ENCODE data around the gene TRPV3.
"Not testable (repeated sequence)": the region's sequence is repeated elsewhere in the genome, so short reads cannot be mapped to it uniquely, and the experiment has no call there.

The TRPV3 gene

GRCh38 chr17:3514873-3515272, 42.7 kb downstream of the TRPV3 start:
- FAIRE-seq = no peak

GRCh38 chr17:3514167-3514566, 43.4 kb downstream of the TRPV3 start:
- FAIRE-seq = not testable (repeated sequence)

GRCh38 chr17:3513305-3514035, 44.1 kb downstream of the TRPV3 start:
- FAIRE-seq = no peak

- no peak for FAIRE-seq
These were observed 45.0 kb downstream of the TRPV3 start for GRCh38 chr17:3512505-3513171.

GRCh38 chr17:3511852-3512504, 45.6 kb downstream of the TRPV3 start:
- no peak for FAIRE-seq

- no peak for FAIRE-seq
These were observed 47.5 kb downstream of the TRPV3 start for GRCh38 chr17:3510090-3510489.

- FAIRE-seq = no peak
These were observed 49.7 kb downstream of the TRPV3 start for GRCh38 chr17:3507869-3508268.

GRCh38 chr17:3507071-3507470, 50.5 kb downstream of the TRPV3 start:
- FAIRE-seq = no peak

GRCh38 chr17:3506054-3506453, 51.6 kb downstream of the TRPV3 start:
- FAIRE-seq = no peak

- no peak for FAIRE-seq
These were observed 52.6 kb downstream of the TRPV3 start for GRCh38 chr17:3505008-3505407.

GRCh38 chr17:3503285-3503684, 54.3 kb downstream of the TRPV3 start:
- no peak for FAIRE-seq

GRCh38 chr17:3502466-3502865, 55.1 kb downstream of the TRPV3 start:
- no peak for FAIRE-seq

- FAIRE-seq = no peak
These were observed 56.3 kb downstream of the TRPV3 start for GRCh38 chr17:3501344-3501743.

- no peak for FAIRE-seq
These were observed 60.5 kb downstream of the TRPV3 start for GRCh38 chr17:3497101-3497500.

- no peak for FAIRE-seq
These were observed 72.0 kb downstream of the TRPV3 start for GRCh38 chr17:3485481-3486068.

- FAIRE-seq = no peak
These were observed 74.8 kb downstream of the TRPV3 start for GRCh38 chr17:3482852-3483251.

GRCh38 chr17:3479988-3480387, 77.6 kb downstream of the TRPV3 start:
- FAIRE-seq = no peak

GRCh38 chr17:3475812-3476610, 81.6 kb downstream of the TRPV3 start, which contains the start of gene ASPA:
Gene ASPA (plus strand): TSS chr17:3475997. CDS start chr17:3476160, 163 bp downstream.
- FAIRE-seq = no peak

- FAIRE-seq = no peak
These were observed 82.3 kb downstream of the TRPV3 start for GRCh38 chr17:3475251-3475685.

- no peak for FAIRE-seq
These were observed 83.4 kb downstream of the TRPV3 start for GRCh38 chr17:3474212-3474611.

GRCh38 chr17:3472137-3472536, 85.5 kb downstream of the TRPV3 start:
- no peak for FAIRE-seq

GRCh38 chr17:3471599-3471998, 86.0 kb downstream of the TRPV3 start, which contains the start of gene SPATA22:
Gene SPATA22 (minus strand): TSS chr17:3471819. CDS start chr17:3469325, 2,494 bp downstream.
- no peak for FAIRE-seq

GRCh38 chr17:3469529-3469928, 88.1 kb downstream of the TRPV3 start:
- no peak for FAIRE-seq

All from A204.1 (cell line).